ENCODE measurements around the gene ZNF205. TPM values are rescaled to one million over a fixed set of nuclear protein-coding genes. Genes with fewer than 3 reads are reported as not detected.

Gene ZNF205
- total and polyA plus RNA-seq, 2 of the 8 experiments (the other 6 are each of a cell fraction or from before 2014, with no cell fraction given) = 19.1 to 19.9 TPM

DNA sequence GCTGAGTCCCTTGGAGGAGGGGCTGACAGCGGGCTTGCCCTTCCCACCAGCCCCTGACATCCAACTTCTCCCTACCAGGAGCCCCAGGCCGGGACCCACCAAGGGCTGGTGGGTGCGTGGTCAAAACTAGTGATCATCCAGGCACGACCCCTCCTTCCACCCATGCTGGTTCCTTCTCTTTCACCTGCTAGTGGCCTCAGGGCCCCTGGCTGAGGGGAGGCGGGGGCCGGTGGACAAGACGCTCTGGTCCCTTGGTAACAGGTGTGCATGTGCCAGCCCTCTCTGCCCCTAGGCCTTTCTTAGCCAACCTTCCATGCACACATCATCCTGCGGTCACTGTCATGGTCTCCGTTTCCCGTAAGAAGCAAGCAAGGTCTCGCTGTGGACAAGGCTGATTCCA, 30.8 kb downstream of the ZNF205 start (continued):
- TF ChIP-seq, protein P1, sequence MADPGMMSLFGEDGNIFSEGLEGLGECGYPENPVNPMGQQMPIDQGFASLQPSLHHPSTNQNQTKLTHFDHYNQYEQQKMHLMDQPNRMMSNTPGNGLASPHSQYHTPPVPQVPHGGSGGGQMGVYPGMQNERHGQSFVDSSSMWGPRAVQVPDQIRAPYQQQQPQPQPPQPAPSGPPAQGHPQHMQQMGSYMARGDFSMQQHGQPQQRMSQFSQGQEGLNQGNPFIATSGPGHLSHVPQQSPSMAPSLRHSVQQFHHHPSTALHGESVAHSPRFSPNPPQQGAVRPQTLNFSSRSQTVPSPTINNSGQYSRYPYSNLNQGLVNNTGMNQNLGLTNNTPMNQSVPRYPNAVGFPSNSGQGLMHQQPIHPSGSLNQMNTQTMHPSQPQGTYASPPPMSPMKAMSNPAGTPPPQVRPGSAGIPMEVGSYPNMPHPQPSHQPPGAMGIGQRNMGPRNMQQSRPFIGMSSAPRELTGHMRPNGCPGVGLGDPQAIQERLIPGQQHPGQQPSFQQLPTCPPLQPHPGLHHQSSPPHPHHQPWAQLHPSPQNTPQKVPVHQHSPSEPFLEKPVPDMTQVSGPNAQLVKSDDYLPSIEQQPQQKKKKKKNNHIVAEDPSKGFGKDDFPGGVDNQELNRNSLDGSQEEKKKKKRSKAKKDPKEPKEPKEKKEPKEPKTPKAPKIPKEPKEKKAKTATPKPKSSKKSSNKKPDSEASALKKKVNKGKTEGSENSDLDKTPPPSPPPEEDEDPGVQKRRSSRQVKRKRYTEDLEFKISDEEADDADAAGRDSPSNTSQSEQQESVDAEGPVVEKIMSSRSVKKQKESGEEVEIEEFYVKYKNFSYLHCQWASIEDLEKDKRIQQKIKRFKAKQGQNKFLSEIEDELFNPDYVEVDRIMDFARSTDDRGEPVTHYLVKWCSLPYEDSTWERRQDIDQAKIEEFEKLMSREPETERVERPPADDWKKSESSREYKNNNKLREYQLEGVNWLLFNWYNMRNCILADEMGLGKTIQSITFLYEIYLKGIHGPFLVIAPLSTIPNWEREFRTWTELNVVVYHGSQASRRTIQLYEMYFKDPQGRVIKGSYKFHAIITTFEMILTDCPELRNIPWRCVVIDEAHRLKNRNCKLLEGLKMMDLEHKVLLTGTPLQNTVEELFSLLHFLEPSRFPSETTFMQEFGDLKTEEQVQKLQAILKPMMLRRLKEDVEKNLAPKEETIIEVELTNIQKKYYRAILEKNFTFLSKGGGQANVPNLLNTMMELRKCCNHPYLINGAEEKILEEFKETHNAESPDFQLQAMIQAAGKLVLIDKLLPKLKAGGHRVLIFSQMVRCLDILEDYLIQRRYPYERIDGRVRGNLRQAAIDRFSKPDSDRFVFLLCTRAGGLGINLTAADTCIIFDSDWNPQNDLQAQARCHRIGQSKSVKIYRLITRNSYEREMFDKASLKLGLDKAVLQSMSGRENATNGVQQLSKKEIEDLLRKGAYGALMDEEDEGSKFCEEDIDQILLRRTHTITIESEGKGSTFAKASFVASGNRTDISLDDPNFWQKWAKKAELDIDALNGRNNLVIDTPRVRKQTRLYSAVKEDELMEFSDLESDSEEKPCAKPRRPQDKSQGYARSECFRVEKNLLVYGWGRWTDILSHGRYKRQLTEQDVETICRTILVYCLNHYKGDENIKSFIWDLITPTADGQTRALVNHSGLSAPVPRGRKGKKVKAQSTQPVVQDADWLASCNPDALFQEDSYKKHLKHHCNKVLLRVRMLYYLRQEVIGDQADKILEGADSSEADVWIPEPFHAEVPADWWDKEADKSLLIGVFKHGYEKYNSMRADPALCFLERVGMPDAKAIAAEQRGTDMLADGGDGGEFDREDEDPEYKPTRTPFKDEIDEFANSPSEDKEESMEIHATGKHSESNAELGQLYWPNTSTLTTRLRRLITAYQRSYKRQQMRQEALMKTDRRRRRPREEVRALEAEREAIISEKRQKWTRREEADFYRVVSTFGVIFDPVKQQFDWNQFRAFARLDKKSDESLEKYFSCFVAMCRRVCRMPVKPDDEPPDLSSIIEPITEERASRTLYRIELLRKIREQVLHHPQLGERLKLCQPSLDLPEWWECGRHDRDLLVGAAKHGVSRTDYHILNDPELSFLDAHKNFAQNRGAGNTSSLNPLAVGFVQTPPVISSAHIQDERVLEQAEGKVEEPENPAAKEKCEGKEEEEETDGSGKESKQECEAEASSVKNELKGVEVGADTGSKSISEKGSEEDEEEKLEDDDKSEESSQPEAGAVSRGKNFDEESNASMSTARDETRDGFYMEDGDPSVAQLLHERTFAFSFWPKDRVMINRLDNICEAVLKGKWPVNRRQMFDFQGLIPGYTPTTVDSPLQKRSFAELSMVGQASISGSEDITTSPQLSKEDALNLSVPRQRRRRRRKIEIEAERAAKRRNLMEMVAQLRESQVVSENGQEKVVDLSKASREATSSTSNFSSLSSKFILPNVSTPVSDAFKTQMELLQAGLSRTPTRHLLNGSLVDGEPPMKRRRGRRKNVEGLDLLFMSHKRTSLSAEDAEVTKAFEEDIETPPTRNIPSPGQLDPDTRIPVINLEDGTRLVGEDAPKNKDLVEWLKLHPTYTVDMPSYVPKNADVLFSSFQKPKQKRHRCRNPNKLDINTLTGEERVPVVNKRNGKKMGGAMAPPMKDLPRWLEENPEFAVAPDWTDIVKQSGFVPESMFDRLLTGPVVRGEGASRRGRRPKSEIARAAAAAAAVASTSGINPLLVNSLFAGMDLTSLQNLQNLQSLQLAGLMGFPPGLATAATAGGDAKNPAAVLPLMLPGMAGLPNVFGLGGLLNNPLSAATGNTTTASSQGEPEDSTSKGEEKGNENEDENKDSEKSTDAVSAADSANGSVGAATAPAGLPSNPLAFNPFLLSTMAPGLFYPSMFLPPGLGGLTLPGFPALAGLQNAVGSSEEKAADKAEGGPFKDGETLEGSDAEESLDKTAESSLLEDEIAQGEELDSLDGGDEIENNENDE (IDR thresholded peaks at IDR 0.05; ENCODE audit: insufficient replicate concordance, low read length) = no peak
- no peak for TF ChIP-seq POLR2AphosphoS5 (IDR thresholded peaks at IDR 0.05; ENCODE audit: low read depth, low read length)
- TF ChIP-seq, protein P2, sequence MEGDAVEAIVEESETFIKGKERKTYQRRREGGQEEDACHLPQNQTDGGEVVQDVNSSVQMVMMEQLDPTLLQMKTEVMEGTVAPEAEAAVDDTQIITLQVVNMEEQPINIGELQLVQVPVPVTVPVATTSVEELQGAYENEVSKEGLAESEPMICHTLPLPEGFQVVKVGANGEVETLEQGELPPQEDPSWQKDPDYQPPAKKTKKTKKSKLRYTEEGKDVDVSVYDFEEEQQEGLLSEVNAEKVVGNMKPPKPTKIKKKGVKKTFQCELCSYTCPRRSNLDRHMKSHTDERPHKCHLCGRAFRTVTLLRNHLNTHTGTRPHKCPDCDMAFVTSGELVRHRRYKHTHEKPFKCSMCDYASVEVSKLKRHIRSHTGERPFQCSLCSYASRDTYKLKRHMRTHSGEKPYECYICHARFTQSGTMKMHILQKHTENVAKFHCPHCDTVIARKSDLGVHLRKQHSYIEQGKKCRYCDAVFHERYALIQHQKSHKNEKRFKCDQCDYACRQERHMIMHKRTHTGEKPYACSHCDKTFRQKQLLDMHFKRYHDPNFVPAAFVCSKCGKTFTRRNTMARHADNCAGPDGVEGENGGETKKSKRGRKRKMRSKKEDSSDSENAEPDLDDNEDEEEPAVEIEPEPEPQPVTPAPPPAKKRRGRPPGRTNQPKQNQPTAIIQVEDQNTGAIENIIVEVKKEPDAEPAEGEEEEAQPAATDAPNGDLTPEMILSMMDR (IDR thresholded peaks at IDR 0.05; ENCODE audit: control extremely low read depth in 1 of 3, insufficient read depth in 1 of 3, low read depth in 1 of 3, low read length in 3 of 3) = no peak
- TF ChIP-seq TCF12 (IDR thresholded peaks at IDR 0.05; ENCODE audit: low read depth, low read length) = no peak
- no peak for TF ChIP-seq SUZ12 (IDR thresholded peaks at IDR 0.05; ENCODE audit: low read length)
- no peak for TF ChIP-seq CREB1 (IDR thresholded peaks at IDR 0.05)
- no peak for TF ChIP-seq RBBP5 (IDR thresholded peaks at IDR 0.05; ENCODE audit: borderline replicate concordance, low read depth, low read length)
- TF ChIP-seq GABPA (IDR thresholded peaks at IDR 0.05; ENCODE audit: borderline replicate concordance, insufficient read depth, low read length) = no peak
- no peak for TF ChIP-seq NRF1 (IDR thresholded peaks at IDR 0.05; ENCODE audit: low read depth, low read length)

All from H1 (cell line).